GM19468 (cell line): ENCODE results near the gene TLN1.

ENCODE experiments used
- ATAC-seq: cut with Tn5 transposase; IDR thresholded peaks from one replicate; pipeline ENCODE4 v1.9.1; 2021; ENCODE audit warnings: mild to moderate bottlenecking, moderate library complexity, moderate number of reproducible peaks; ENCODE audit not compliant: unreplicated experiment; ENCODE audit errors: extremely low read depth

The TLN1 gene

DNA sequence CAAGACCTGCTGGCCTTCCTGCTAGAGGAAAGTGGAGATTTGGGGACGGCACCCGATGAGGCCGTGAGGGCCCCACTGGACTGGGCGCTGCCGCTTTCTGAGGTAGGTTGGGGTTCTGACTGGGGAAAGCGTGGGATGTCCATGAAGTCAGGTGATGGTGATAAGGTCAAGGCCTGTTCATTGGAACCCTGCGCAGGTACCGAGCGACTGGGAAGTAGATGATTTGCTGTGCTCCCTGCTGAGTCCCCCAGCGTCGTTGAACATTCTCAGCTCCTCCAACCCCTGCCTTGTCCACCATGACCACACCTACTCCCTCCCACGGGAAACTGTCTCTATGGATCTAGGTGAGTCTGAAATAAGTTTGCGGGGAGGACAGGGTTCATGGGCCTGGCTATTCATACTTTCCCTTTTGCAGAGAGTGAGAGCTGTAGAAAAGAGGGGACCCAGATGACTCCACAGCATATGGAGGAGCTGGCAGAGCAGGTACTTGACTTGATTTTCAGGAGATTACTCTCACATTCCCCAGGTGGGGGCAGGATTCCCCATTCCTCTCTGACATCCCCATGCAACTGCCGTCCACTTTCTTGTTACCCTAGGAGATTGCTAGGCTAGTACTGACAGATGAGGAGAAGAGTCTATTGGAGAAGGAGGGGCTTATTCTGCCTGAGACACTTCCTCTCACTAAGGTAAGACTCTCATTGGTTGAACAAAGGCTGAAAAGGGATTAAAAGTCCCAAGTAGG is 976 bp upstream of the TLN1 start:
- ATAC-seq = no peak

DNA sequence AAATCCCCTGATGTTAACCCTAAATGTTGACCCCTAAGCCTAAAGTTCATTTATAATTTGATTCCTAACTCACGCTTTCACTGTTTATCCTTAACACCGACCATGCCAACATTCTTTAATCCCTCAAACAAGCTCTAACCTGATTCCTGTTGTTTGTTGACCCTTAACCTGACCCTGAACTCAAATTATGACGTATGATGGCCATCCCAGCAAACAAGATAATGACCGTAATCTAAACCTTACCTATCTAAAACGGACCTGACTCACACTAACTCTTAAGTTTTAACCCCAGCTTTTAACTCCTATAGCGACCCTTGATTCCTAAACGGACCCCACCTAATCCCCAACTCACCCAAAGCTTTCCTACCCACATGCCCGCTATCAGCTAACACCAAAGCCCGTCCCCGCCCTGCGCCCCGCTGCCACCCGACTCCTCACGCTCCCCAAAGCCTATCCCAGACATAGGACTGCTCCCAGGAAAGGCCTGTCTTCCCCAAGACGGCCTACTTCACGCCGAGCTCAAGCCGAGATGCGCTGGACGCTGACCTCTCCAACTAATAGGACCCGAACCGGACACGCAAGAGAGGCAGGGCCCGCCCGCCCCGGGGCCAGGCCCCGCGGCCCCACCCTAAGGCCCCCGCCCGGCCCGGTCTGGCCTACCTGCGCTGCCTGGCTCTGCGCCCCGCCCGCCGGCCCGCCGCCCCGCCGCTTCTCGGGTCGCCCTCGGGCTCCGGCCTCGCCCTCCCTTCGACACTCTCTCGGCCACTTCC is 395 bp downstream of the TLN1 start:
- ATAC-seq = no peak

DNA sequence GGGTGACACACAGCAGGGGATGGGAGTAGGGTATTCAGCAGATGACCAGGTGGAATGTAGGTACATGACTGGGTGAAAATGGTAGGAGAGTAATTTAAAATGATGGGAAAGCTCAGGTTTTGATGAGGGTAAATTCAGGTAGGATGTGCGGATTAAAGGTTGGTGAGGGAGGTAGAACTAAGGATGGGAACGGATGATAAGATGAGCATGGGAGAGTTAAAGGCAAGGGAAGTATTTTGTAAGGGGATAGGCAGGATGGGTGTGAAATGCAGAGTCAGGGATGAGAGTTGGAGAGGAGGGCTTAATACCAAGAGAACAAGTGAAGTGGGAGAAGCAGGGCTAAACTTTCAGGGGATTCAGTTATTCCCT is 1.5 kb downstream of the TLN1 start:
- no peak for ATAC-seq

DNA sequence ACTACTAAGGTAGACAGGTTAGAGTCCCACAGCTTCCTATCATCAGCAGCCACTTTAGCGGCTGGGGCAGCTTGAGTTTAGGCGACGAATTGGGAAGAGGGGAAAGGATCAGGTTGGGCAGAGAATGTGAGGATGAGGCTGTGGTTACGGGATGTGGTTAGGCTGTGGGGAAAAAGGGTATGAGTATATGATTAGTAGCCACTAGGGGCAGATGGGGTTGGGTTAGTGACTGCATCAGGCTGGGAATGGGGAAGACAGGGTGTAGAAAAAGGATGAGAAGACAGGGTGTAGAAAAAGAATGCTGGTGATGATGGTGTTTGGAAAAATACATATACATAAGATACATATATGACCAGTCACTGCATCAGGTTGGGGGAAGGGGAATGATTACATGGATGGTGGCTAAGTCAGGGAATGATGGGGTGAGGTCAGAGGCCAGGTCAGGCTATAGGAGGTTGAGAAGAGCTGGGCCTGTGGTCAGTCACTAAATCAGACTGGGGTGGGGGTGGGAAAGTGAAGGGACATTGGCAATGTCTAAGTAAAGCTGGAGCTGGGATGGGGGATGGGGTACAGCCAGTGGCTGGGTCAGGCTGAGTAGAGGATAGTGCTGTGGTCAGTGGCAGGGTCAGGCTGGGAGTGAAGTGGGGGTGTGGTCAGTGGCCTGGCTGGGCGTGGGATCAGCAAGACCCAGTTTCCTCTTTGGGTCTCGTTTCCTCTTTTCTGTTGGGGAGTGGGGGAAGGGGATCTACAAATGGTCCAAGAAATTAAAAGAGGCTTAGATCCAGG is 2.1 kb downstream of the TLN1 start:
- ATAC-seq = no peak

DNA sequence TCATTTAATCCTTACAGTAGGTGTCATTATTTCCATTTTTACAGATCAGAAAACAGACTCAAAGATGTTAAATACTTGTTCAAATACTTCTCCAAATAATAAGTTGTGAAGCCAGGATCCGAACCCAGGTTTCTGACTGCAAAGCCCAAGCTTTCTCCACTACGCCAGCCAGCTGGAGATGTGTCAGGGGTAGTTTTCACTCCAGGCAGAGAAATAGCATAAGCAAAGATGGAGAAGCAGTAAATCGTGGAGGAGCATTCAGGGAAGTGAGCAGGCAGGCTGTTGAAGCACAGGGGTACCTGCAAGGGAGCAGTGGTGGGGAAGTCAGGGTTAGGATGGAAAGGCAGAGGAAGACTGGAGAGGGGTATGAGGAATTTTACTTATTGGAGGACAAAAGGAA is 2.9 kb downstream of the TLN1 start:
- no peak for ATAC-seq

DNA sequence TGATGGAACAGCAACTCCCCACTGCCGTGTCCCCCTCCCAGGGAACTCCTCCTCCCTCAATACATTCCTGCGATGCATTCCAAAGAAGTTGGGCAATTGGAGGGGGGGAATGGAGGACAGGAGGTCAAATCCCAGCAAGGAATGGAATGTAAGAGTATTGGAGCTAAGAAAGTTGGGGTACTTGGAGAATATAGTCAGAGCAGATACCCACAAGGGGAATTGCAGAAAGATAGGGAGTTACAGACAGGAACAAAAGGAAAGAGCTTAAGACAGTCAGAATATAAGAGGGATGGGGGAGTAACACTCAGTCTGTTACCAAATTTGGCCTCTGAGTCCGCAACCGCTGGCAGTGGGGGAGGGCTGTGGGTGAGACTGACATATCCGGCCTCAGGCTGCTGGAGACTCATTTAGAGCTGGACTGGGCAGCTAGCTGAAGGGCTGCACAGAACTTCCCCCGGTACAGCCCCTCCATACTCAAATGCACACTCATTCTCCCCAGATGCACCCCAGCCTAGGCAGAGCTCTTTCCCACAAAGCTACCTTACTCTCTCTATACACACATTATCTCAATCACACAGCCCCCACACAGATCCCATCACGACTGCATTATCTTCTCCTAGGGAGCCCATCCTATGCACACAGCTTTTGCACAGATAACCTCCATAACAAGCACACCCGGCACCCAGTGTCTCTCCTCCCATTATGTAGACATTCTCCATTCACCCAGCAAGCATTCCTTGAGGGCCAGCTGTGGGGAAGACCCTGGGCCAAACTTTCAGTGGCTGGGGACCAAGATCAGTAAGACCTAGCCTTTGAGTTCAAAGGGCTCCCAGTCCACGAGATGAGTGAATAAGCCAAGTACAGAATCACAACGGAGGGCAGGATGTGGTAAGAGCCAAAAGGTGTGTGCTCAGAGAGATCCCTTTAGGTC is 3.7 kb downstream of the TLN1 start:
- no peak for ATAC-seq

DNA sequence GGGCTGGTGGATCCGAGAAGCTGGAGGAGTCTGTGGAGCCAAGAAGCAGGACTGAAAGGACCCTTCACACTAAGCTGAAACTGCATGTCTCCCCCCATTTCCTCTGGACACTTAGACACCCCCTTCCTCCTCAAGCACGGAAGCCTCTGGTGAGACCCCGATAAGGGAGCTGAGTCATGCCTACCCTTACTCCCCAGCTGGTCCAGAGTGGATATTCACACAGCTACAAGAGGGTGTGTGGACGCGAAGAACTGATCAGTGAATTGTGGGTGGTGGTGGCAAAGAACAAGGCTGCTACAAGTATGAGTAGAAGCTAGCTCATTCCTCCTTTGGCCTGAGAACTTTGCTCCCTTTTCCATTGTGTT is 4.3 kb downstream of the TLN1 start:
- no peak for ATAC-seq

DNA sequence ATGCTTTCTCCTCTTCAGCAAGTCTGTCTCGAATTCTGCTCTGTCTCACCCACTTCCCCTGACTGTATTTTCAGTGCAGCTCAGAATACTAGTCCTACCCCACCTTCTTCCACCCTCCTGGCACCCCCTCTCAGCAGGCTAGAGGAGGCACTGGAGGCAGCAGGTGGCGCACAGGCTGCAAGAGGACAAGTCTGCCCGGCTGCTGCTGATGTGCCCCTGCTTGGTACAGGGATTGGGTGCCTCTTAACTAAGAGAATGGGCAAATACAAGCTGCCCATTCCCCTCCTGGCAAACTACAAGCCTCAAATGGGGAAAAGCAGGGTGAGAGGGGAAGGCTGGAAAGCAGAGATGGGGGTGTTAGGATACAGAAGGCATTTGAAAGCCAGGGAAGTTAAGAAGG is 5.1 kb downstream of the TLN1 start:
- no peak for ATAC-seq

DNA sequence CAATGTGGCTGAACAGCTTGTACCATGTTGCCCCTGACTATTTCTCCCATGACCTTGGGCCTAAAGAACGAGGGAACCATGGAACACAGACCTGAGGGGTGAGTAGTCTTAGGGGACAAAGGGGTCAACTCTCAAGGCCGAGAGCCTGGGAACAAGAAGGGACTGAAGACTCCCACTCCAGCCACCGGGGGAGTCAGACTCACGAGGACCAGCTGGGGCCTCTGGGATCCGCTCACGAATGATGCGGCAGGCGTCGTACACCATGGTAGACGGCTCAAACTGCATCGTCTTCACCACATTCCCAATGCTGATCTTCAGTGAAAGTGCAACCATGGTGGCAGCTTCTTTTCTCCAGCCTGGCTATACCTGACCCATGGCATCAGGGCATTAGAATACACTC is 6.6 kb downstream of the TLN1 start:
- no peak for ATAC-seq

DNA sequence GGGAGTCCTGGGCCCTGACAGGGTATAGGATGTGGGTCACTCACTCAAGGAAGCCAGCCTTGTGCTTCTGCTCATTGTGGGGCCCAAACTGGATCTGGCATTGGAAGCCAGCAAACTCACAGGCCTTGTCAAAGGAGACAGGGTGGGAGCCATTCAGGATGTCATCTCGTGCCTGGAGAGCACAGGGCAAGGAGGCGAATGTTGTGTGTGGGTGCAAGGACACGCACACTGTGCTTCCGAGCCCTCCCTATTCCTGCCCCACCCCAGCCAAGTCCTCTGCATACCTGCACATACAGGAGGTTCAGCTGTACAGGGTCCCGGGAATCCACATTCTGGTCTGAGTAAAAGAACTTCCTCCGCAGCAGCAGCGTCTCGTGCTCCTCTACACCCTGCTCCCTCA is 8.1 kb downstream of the TLN1 start:
- no peak for ATAC-seq

DNA sequence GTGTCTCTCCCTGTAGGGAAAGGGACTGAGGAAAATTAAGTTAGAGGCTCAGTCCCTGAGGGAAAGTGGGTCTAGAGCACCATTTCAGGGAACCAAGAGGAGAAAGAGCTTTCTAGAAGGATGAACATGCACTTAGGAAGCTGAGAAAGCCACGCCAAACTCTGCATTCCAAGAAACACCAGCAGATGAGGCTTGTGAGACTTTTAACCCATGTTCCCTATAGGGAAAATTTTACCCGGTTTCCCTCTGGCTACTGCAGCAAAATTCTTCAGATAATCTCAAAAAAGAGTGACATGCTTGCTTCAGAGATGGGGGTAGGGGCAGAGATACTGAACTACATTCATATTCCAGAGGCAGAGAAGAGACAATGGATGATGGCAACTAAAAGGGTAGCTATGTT is 8.6 kb downstream of the TLN1 start:
- ATAC-seq = no peak

DNA sequence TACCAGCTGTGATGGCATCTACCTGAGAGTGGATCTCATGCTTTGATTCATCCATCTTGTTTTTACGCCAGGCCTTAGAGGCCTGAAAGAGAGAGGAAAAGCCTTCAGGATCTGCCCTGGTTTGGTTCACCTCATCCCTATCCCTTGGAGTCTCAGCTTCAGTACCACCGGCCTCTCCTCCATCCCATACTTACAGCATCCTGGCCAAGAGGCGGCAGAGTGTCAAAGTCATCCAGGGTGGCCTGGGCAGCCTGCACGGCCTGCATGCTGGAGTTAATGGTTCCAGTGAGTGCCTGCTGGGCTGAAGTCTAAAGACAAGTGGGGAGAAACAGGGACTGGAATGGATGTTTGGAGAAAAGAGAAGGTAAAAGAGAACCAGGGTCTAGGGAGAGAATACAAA is 12.4 kb downstream of the TLN1 start:
- no peak for ATAC-seq

DNA sequence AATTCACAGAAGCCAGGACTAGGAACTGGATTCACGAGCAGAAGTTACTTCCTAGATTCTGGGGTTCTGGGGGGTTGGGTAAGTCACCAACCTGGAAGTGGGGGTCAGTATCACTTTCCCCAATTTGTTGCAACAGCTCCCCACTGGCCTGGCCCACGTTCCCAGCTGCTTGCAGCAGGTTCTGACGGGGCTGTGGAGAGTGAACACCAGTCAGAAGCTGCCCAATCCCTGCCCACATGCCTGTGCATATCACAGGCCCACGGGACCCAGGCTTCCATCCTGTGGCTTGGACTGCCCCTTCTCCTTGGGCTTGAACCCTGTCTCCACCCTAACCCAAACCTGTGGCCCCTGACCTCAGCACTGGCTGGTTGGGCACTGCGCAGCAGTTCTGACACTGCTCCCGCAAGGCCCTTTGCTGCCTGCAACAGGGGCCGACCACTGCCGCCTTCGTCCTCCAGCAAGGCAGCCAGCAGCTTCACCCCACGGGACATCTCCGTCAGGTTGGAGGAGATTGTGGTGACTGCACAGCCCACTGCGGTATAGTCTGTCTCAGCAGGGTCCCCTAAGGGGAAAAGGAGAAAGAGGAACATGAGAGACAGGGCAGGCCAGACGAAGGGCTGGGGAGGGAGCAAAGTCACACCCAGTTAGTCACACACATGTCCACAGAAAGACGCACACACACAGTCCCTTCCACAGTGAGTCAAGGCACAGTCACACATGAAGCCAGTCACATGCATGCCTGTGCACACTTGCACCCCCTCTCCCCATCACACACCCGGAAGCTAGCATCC is 13.1 kb downstream of the TLN1 start:
- no peak for ATAC-seq

DNA sequence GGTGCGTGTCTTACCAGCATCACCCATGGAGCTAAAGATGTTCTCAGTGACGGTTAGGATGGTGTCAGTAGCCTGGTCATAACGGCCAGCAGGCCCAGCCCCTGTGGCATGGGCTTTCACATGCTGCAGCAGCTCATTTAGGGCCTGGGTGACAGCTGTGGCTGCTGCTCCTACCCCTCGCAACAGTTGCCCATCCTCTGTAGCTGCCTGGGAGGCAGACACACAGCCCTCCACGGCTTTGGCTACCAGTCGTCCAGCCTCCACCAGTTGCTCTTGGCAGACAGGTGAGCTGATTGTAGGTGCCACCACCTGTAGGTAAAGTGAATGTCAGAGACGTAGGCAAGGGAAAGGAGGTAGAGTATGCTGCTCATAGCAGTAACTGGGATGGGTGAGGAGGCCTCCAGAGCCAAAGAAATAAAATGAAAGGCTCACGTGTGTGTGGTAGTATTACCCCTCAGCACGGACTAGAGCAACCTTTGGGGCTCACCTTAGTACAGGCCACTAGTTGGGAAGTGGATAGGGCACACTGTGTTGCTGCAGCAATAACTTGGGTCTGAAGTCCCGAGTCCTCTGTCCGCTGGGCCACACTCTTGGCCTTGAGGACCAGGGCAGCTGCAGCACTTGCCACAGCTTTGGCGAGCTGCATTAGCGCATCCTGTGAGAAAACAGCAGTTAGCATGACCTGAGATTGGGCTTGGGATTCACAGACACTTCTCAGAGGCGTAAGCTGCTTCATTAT is 14.7 kb downstream of the TLN1 start:
- ATAC-seq = no peak

DNA sequence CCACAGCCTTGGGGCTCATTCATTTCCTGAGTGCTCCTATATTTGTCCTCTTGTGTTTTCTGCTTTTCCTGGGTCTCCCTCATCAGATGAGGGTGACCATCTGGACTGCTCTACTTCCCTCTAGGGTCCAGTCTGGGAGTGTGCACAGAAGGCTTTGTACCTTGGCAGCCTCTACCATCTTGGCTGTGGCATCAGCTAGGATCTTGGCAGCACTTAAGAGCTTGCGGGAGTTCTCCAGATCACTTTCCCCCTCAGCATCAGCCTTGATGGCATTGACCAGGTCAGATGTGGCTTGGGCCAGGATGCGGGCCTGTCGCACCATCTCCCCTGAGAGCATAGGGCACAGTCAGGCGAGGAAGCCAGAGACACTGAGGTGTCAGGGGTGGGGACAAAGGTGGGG is 15.8 kb downstream of the TLN1 start:
- no peak for ATAC-seq

DNA sequence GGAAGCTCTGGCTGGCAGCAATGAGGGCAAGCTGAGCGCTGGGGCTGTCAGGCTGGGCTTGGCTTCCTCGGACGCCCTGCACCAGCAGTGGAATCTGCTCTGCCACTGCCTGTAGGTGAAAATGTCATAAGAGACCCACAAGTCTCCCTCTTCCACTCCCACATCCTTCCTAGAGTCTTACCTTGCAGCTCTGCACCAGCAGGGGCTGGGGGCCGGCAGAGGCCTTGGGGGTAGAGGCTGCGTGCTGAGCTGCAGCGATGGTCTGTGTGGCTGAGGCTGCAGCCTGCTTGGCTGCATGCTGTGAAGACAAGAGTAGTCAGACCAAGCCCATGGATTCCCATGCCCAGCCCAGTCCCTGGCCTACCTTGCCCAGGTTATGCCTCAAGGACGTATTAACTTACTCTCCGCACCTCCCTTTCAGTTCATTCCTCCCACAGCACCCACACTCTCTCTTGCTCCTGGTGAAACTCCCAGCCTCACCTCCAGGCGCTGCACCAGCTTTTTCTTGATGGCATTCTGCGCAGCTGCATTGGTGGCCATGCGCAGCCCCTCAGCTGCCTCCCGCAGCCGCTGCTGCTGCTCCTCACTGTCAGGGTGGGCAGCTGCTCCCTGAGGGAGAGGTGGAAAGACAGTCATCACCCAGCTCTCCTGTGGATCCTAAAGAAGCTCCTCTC is 17.3 kb downstream of the TLN1 start:
- ATAC-seq = no peak

DNA sequence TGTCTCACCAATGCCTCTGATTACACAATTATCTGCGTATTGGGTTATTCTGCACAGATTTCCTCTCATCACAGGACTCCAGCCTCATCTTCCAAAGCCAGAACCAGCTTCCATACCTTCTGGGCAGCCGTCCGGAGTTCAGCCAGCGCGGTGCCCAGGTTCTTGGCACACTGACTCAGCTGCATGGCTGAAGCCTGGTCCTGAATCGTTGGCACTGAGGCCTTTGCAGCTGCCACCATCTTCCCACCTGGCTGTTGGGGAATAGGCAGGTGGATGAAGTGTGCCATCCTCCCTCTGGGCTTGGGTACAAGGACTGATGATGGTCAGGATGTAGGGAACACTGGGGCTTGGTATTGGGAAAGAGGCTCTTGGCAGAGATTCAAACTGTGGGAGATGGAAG is 17.9 kb downstream of the TLN1 start:
- ATAC-seq = no peak

DNA sequence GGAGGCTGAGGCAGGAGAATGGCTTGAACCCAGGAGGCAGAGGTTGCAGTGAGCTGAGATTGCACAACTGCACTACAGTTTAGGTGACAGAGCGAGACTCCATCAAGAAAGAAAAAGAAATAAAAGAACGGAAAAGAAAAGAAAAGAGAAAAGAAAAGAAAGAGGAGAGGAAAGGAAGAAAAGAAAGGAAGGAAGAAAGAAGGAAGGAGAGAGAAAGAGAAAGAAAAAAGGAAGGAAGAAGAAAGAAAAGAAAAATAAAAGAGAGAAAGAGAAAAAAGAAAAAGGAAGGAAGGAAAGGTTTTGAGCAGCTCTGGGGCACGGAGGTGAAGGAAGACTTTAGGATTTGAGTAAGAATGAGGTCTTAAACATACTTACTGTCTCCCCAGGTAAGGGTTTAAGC is 18.4 kb downstream of the TLN1 start:
- ATAC-seq = no peak
